Iris pigment epithelial cell (primary cell): ENCODE data around the gene KCTD2.
"Not testable (repeated sequence)": the region's sequence is repeated elsewhere in the genome, so short reads cannot be mapped to it uniquely, and the experiment has no call there.

Experiments
- DNase-seq: peaks from one replicate; pipeline ENCODE4 v3.0.0-alpha.2; 2011; ENCODE audit warnings: low read depth

Gene KCTD2

GRCh38 chr17:75046407-75047289 lies at the start of gene KCTD2, which contains the start of gene ATP5PD:
TSS of gene KCTD2 (plus strand) at chr17:75047225. CDS start at chr17:75047251, 26 bp downstream.
TSS of gene ATP5PD (minus strand) at chr17:75046969. CDS start at chr17:75042650, 4,319 bp downstream.
- peak; percentile 98 for DNase-seq

- no peak for DNase-seq
Observed at GRCh38 chr17:74998783-74999182, 48.2 kb upstream of the KCTD2 start.

GRCh38 chr17:74999523-74999922 lies 47.5 kb upstream of the KCTD2 start:
- DNase-seq, result no peak

GRCh38 chr17:75001915-75002843 lies 44.8 kb upstream of the KCTD2 start:
- DNase-seq, result no peak

GRCh38 chr17:75003070-75003956 lies 43.7 kb upstream of the KCTD2 start:
- DNase-seq, result no peak

- DNase-seq, result no peak
Observed at GRCh38 chr17:75003957-75004355, 43.1 kb upstream of the KCTD2 start.

- no peak for DNase-seq
Observed at GRCh38 chr17:75004371-75004770, 42.7 kb upstream of the KCTD2 start.

- DNase-seq, result no peak
Observed at GRCh38 chr17:75005291-75005690, 41.7 kb upstream of the KCTD2 start.

- DNase-seq, result not testable (repeated sequence)
Observed at GRCh38 chr17:75006084-75006483, 40.9 kb upstream of the KCTD2 start.

GRCh38 chr17:75006653-75007052 lies 40.4 kb upstream of the KCTD2 start:
- DNase-seq, result no peak

- no peak for DNase-seq
Observed at GRCh38 chr17:75008373-75008772, 38.7 kb upstream of the KCTD2 start.

- no peak for DNase-seq
Observed at GRCh38 chr17:75009139-75009724, 37.8 kb upstream of the KCTD2 start.

GRCh38 chr17:75010683-75011400 lies 36.2 kb upstream of the KCTD2 start:
- DNase-seq, result peak; percentile 47

- peak; percentile 82 for DNase-seq
Observed at GRCh38 chr17:75011401-75012095, 35.5 kb upstream of the KCTD2 start.

- DNase-seq, result no peak
Observed at GRCh38 chr17:75012096-75012345, 35.0 kb upstream of the KCTD2 start.

- peak; percentile 90 for DNase-seq
Observed at GRCh38 chr17:75012346-75013091, 34.5 kb upstream of the KCTD2 start, which contains the start of gene MRPL58. TSS of gene MRPL58 (plus strand) at chr17:75012670. CDS start at chr17:75012687, 17 bp downstream.

- no peak for DNase-seq
Observed at GRCh38 chr17:75013092-75013559, 33.9 kb upstream of the KCTD2 start.

GRCh38 chr17:75019146-75019545 lies 27.9 kb upstream of the KCTD2 start:
- DNase-seq, result no peak

- no peak for DNase-seq
Observed at GRCh38 chr17:75019710-75020109, 27.3 kb upstream of the KCTD2 start.
